Activated T-helper 1 cell treated with anti-CD3 and anti-CD28 coated beads, Interleukin-12 subunit alpha, Interleukin-12 subunit beta, Interleukin-2, Interleukin-4 antibody, amounts not matched to agents 30 ng/mL and 10 ng/mL and 1 ng/mL, durations not matched to agents 14 hours and 24 hours and 36 hours (primary cell): ENCODE results near the gene MICU2. TPM values are rescaled to one million over a fixed set of nuclear protein-coding genes. Genes with fewer than 3 reads are reported as not detected.
"Not testable (repeated sequence)": the region's sequence is repeated elsewhere in the genome, so short reads cannot be mapped to it uniquely, and the experiment has no call there.

Experiments used
- DNase-seq: peaks from one replicate; pipeline ENCODE4 v3.0.0; 2021; ENCODE audit warnings: low spot score
- H3K27ac Mint-ChIP-seq: one replicate; pipeline ENCODE4 v1.8.0; 2021; ENCODE audit warnings: mild to moderate bottlenecking, mixed read lengths
- H3K27me3 Mint-ChIP-seq: one replicate; pipeline ENCODE4 v1.8.0; 2022; ENCODE audit warnings: mild to moderate bottlenecking, moderate library complexity, mixed read lengths; ENCODE audit not compliant: insufficient read depth
- H3K36me3 Mint-ChIP-seq: one replicate; pipeline ENCODE4 v1.8.0; 2021; ENCODE audit warnings: low read depth, mixed read lengths
- H3K4me1 Mint-ChIP-seq: one replicate; pipeline ENCODE4 v1.8.0; 2021; ENCODE audit warnings: low read depth, mixed read lengths
- H3K4me3 Mint-ChIP-seq: one replicate; pipeline ENCODE4 v1.8.0; 2021; ENCODE audit warnings: mild to moderate bottlenecking, moderate library complexity, mixed read lengths
- H3K9me3 Mint-ChIP-seq: one replicate; pipeline ENCODE4 v1.8.0; 2021; ENCODE audit warnings: mixed read lengths
- intact Hi-C: fragments of 100-400 bp; cut with micrococcal nuclease; formaldehyde crosslinking; loops from one replicate; pipeline ENCODE4 v1.15.1; 2024
- total RNA-seq: library from RNA; stranded (reverse); gene quantifications from 2 replicates; pipeline ENCODE4 v1.2.3, GENCODE V29; 2022

The MICU2 gene
- total RNA-seq, 1 donor from 2014 or later, result 32.5 TPM

DNA sequence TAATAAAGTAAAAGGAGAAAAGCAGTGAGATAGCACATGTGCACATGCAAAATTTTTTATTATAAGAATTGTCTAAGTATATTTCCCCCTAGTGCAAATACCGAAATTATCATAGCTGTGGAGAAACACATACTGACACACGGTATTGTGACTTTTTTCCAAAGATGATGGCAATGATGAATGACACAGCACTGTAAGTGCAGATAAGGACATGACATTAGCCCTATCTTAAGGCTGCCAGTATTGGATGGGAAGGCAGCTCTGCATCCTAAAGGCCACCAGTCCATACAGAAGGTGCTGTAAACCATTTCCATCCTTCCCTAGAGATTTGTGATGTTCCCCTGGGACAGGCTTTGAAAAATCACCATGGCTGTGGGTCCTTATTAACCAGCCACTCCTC lies 11.5 kb upstream of the MICU2 start:
- Mint-ChIP-seq H3K27me3 (peaks cover 26% of the 10 kb centered on the region), H3K9me3 (no peaks in the 10 kb centered on the region), H3K4me1 (no peaks in the 10 kb centered on the region), H3K36me3 (no peaks in the 10 kb centered on the region), H3K27ac (no peak overlapping the region), H3K4me3 (no peak overlapping the region)
- no peak for DNase-seq
- intact Hi-C loops, result no loop called here

DNA sequence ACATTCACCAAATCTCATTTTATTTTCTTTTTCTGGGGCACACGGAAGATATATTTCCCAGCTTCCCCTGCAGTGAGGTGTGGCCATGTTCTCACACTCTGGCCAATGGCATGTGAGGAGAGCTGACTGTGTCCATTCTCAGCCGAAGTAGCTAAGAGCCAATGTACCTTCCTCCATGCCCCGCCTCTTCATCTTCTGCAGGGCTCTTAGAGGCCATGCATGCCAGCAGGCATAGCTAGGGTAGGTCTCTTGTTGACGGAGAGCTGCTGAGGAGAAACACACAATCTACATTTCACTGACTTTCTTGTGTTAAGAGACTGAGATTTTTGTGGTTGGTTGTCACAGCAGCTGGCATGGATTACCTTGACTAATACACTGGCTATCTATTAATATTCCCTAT lies 9.8 kb upstream of the MICU2 start:
- no peak for DNase-seq
- Mint-ChIP-seq H3K4me1 (no peaks in the 10 kb centered on the region), H3K36me3 (no peaks in the 10 kb centered on the region), H3K9me3 (no peaks in the 10 kb centered on the region), H3K4me3 (no peak overlapping the region), H3K27me3 (peaks cover 21% of the 10 kb centered on the region), H3K27ac (no peak overlapping the region)
- intact Hi-C loops, result no loop called here

DNA sequence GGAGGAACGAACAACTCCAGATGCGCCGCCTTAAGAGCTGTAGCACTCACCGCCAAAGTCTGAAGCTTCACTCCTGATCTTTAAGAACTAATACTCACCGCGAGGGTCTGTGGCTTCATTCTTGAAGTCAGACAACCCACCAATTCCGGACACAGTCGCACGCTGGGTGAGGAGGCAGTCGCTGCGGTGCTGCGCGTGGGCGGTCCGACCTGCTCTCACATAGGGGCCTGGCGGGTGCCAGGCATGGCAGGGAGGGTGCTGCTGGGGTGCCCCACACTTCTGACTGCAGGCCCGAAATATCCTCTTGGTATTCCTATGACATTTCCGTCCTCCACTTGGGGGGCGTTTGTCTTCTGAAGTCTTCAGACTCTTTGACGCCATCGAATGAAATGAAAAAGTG lies 7.4 kb upstream of the MICU2 start:
- Mint-ChIP-seq H3K9me3 (no peaks in the 10 kb centered on the region), H3K27ac (no peak overlapping the region), H3K27me3 (peaks cover 27% of the 10 kb centered on the region), H3K4me3 (no peak overlapping the region), H3K36me3 (no peaks in the 10 kb centered on the region), H3K4me1 (no peaks in the 10 kb centered on the region)
- DNase-seq, result no peak
- intact Hi-C loops, result no loop called here

DNA sequence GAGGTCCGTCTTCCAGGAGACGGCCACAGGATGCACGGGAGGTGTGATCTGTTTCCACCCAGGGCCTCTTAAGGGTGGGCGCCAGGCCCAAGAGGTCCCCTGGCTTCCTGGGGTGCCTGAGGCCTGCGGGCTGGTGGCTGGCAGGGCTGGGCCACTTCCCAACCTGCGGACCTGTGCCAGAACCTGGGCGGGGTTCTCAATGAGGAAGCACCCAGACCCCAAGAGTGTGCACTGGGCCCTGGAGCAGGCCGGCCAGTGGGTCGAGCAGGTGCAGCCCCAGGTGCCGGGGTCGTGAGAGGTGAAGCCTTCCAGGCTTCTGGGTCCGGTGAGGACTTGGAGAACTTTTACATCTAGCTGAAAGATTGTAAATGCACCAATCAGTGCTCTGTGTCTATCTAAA lies 6.7 kb upstream of the MICU2 start:
- Mint-ChIP-seq H3K4me1 (no peaks in the 10 kb centered on the region), H3K27me3 (peaks cover 29% of the 10 kb centered on the region), H3K9me3 (no peaks in the 10 kb centered on the region), H3K27ac (no peak overlapping the region), H3K36me3 (no peaks in the 10 kb centered on the region), H3K4me3 (no peak overlapping the region)
- intact Hi-C loops, result no loop called here
- DNase-seq, result no peak

DNA sequence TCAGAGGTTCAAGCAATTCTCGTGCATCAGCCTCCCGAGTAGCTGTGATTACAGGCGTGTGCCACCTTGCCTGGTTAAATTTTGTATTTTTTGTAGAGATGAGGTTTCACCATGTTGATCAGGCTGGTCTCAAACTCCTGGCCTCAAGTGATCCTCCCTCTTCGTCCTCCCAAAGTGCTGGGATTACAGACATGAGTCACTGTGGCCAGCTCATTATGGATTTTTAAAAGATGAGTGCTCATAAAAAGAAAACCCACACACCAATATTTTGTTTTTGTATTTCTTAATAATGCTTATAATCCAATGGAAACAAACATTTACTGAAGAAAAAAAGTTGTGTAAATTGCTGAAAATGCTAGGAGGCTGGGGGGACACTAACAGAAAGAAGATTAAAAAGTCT lies 5.0 kb upstream of the MICU2 start:
- peaks cover 29% of the 10 kb centered on the region for H3K27me3 Mint-ChIP-seq
- no peak overlapping the region for H3K27ac Mint-ChIP-seq
- no peak for DNase-seq
- H3K4me1 Mint-ChIP-seq, result peaks cover 16% of the 10 kb centered on the region
- H3K4me3 Mint-ChIP-seq, result no peak overlapping the region
- intact Hi-C loops, result loop anchor here (10.0 kb wide), 1 partner anchor 594 kb away; no protein-coding TSS in a partner anchor
- no peaks in the 10 kb centered on the region for H3K36me3 Mint-ChIP-seq
- peaks cover 7% of the 10 kb centered on the region for H3K9me3 Mint-ChIP-seq

DNA sequence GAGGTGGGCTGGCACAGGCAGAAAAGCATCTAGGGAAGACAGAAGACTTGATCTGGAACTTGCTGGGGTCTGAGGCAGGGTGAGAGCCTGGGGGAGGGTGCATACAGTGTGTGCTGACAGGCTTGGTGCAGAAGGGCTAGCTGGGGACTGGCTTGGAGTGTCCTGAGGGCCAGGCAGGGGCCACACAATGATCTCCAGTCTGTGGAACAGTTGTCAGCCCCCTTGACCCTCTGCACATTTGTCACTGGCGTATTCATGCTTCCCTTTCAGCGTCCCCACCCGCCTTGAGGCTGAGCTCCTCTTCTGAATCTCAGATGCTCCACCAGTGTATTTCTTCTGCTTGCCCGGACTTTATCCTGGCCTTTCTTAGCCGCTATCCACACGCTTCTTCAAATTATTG lies 2.8 kb upstream of the MICU2 start:
- H3K4me1 Mint-ChIP-seq, result peaks cover 16% of the 10 kb centered on the region
- H3K9me3 Mint-ChIP-seq, result peaks cover 7% of the 10 kb centered on the region

DNA sequence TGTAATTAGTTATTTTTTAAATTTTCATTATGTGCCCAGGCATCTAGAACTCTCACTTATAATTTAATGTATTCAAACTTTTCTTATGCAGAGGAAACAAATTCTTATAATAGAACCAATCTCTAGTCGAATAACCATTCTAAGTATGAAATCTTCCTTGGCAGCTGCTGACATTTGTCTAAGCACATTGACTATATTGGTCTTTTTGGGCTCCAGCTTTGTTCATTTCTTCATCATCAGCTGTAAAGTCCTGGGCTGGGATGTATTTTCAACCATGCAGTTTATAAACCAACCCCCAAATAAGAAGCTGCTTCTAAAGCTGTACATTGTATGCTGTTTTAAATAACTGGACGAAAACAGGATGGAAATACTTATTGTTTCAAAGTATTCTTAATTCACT lies 2.3 kb upstream of the MICU2 start:
- intact Hi-C loops, result loop anchor here (10.0 kb wide), 1 partner anchor 591 kb away; no protein-coding TSS in a partner anchor

More for the DNA sequence above, 2.8 kb upstream of the MICU2 start:
- Mint-ChIP-seq H3K4me3 (no peak overlapping the region), H3K27me3 (peaks cover 29% of the 10 kb centered on the region), H3K36me3 (no peaks in the 10 kb centered on the region), H3K27ac (no peak overlapping the region)
- intact Hi-C loops, result loop anchor here (10.0 kb wide), 1 partner anchor 592 kb away; no protein-coding TSS in a partner anchor
- DNase-seq, result no peak

DNA sequence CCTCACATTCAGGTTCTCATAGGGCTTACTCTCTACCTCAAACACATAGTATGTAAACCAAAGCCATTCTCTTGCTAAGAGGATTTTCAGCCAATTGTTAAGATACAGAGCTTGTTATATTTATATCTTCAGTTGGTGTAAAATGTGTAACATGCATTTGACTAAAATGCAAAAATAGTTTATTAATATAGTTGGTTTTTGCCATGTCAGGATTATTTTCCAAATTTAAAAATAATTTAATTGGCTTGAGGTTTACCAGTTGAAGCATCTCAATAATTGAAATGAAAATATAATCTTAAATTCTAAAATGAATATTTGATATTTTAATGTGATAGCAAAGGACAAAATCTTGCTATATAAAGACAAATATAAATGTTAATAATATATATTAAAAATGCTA lies 7.2 kb downstream of the MICU2 start:
- H3K4me3 Mint-ChIP-seq, result no peak overlapping the region
- DNase-seq, result no peak
- H3K27me3 Mint-ChIP-seq, result no peaks in the 10 kb centered on the region
- H3K4me1 Mint-ChIP-seq, result peaks cover 12% of the 10 kb centered on the region
- no peak overlapping the region for H3K27ac Mint-ChIP-seq
- peaks cover 9% of the 10 kb centered on the region for H3K36me3 Mint-ChIP-seq
- H3K9me3 Mint-ChIP-seq, result no peaks in the 10 kb centered on the region
- intact Hi-C loops, result no loop called here

More for the DNA sequence above, 2.3 kb upstream of the MICU2 start:
- Mint-ChIP-seq H3K4me3 (no peak overlapping the region), H3K36me3 (peaks cover 3% of the 10 kb centered on the region), H3K4me1 (peaks cover 22% of the 10 kb centered on the region), H3K9me3 (peaks cover 7% of the 10 kb centered on the region), H3K27me3 (peaks cover 29% of the 10 kb centered on the region), H3K27ac (no peak overlapping the region)
- no peak for DNase-seq

DNA sequence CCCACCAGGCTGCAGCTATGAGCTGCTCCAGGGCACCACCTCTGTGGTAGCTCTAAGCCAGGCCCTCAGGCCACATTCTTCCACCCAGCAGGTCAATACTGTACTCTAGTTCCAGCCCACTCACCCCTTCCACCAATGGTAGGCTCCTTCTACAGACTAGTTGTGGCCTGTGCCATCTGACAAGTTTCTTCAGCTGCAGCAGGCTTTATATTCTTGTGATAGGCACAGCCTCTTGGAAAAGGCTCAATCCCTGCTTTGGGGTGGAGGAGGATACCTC lies 8.5 kb downstream of the MICU2 start:
- Mint-ChIP-seq H3K27me3 (no peaks in the 10 kb centered on the region), H3K4me1 (peaks cover 6% of the 10 kb centered on the region), H3K4me3 (no peak overlapping the region), H3K9me3 (no peaks in the 10 kb centered on the region), H3K36me3 (peaks cover 3% of the 10 kb centered on the region), H3K27ac (no peak overlapping the region)
- intact Hi-C loops, result no loop called here
- DNase-seq, result no peak

DNA sequence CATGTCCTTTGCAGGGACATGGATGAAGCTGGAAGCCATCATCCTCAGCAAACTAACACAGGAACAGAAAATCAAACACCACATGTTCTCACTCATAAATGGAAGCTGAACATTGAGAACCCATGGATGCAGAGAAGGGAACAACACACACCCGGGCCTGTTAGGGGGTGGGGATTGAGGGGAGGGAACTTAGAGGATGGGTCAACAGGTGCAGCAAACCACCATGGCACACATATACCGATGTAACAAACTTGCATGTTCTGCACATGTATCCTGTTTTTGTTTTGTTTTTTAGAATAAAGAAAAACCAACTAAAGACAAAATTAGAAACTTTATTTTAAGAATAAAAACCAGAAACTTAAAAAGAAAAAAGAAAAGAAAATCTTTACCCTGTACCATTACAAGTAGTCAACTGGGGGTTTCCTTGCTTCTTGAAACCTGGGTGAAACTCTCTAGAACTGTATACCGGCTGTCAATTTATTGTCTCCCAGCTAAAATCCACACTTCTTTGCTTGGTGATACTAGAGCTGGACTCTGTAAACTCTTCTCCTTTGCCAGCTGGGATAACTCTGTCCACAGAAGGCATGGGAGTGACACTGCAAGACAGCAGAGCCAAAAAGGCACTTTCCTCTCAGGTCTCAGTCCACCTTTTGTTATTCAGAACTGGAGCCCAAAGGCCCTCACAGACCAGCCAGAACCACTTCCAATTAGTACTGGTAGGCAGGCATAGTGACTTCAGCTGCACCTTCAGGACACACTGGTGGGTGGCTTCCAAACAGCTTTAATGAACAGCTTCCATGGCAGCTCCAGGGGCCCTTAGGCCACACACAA lies 9.0 kb downstream of the MICU2 start:
- intact Hi-C loops, result no loop called here
- H3K27ac Mint-ChIP-seq, result no peak overlapping the region
- peaks cover 6% of the 10 kb centered on the region for H3K4me1 Mint-ChIP-seq
- DNase-seq, result no peak
- H3K4me3 Mint-ChIP-seq, result no peak overlapping the region
- peaks cover 3% of the 10 kb centered on the region for H3K36me3 Mint-ChIP-seq
- H3K9me3 Mint-ChIP-seq, result no peaks in the 10 kb centered on the region
- no peaks in the 10 kb centered on the region for H3K27me3 Mint-ChIP-seq

DNA sequence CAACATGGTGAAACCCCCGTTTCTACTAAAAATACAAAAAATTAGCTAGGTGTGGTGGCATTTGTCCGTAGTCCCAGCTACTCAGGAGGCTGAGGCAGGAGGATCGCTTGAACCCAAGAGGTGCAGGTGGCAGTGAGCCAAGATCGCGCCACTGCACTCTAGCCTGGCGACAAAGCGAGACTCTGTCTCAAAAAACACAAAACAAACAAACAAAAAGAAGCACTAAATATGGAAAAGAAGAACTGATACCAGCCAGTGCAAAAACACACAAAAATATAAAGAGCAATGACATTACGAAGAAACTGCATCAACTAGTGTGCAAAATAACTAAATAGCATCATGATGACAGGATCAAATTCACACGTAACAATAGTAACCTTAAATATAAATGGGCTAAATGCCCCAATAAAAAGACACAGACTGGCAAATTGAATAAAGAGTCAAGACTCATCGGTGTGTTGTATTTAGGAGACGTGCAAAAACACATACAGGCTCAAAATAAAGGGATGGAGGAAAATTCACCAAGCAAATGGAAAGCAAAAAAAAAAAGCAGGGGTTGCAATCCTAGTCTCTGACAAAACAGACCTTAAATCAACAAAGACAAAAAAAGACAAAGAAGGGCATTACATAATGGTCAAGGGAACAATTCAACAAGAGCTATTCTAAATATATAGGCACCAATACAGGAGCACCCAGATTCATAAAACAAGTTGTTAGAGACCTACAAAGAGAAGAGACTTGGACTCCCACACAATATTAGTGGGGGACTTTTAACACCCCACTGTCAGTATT lies 13.1 kb downstream of the MICU2 start:
- H3K4me1 Mint-ChIP-seq, H3K36me3 Mint-ChIP-seq, H3K27ac Mint-ChIP-seq, intact Hi-C loops, DNase-seq, H3K9me3 Mint-ChIP-seq, H3K27me3 Mint-ChIP-seq, H3K4me3 Mint-ChIP-seq: not testable (repeated sequence)

DNA sequence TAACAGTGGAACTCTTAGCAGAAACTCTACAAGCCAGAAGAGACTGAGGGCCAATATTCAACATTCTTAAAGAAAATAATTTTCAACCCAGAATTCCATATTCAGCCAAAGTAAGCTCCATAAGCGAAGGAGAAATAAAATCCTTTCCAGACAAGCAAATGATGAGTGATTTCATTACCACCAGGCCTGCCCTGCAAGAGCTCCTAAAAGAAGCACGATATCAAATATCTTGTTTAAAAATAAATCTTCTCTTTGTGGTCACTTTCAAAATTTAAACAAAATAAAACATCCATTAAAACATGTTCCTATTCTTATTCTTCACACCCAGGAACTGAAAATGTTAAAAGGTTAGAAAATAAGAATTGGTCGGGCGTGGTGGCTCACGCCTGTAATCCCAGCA lies 13.7 kb downstream of the MICU2 start:
- no peaks in the 10 kb centered on the region for H3K36me3 Mint-ChIP-seq
- no peaks in the 10 kb centered on the region for H3K27me3 Mint-ChIP-seq
- H3K9me3 Mint-ChIP-seq, result no peaks in the 10 kb centered on the region
- no peak overlapping the region for H3K27ac Mint-ChIP-seq
- no peaks in the 10 kb centered on the region for H3K4me1 Mint-ChIP-seq
- intact Hi-C loops, result no loop called here
- H3K4me3 Mint-ChIP-seq, result no peak overlapping the region
- no peak for DNase-seq

DNA sequence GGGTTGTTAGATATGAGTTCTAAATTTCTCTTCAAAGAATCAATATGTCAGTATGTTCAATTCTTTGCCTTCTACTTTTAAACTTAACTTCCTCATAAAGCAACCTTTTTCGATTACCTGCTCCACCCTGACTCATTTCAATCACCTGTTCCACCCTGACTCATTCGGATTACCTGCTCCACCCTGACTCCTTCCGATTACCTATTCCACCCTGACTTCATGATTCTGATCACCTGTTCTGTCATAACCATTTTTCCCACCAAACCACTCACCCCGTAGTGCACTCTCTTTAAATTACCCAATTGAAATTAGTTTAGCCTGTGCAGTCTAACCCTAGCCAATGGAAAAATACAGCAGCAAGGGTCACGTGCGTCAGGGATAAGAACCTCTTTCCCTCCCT lies 14.5 kb downstream of the MICU2 start:
- H3K36me3 Mint-ChIP-seq, H3K4me3 Mint-ChIP-seq, H3K4me1 Mint-ChIP-seq, H3K9me3 Mint-ChIP-seq, DNase-seq, H3K27ac Mint-ChIP-seq, intact Hi-C loops, H3K27me3 Mint-ChIP-seq: not testable (repeated sequence)
